WTC11 (cell line): Measurements from ENCODE around the gene DTX1.

Source experiments
- ETV6 ChIP-seq: sonication (generic); formaldehyde crosslinking; IDR thresholded peaks from 2 replicates; pipeline ENCODE4 v1.8.1; 2022; ENCODE audit warnings: mild to moderate bottlenecking, missing genetic modification reagents
- JUN ChIP-seq: sonication (generic); formaldehyde crosslinking; IDR thresholded peaks from 2 replicates; pipeline ENCODE4 v1.8.0; 2023; ENCODE audit warnings: mild to moderate bottlenecking, missing genetic modification reagents

- no peak for TF ChIP-seq JUN
- TF ChIP-seq ETV6 (CRISPR knock-in tag) = no peak
Measured at GRCh38 chr12:113137861-113138783, 81.6 kb downstream of the DTX1 start.
